ENCODE measurements around the gene ZNF580. TPM values are rescaled to one million over a fixed set of nuclear protein-coding genes. Genes with fewer than 3 reads are reported as not detected.

The ZNF580 gene
- total RNA-seq, 1 experiment from 2014 or later, result 38.5 TPM

GRCh38 chr19:55669418-55670279 is 28.8 kb downstream of the ZNF580 start:
- TF ChIP-seq CTCF (IDR thresholded peaks at IDR 0.05; ENCODE audit: insufficient read depth in 1 of 2, low read depth in 1 of 2, low read length in 1 of 2, severe bottlenecking in 1 of 2, unreplicated experiment in 1 of 2), result no peak
- no peak overlapping the region for H3K4me3 ChIP-seq (ENCODE audit: low read depth, low read length)
- peaks cover 22% of the 10 kb centered on the region for H3K36me3 ChIP-seq (ENCODE audit: control insufficient read depth, insufficient read depth, low read length)
- POLR2A ChIA-PET, result no interaction called here
- CTCF ChIA-PET, result no interaction called here
- Mint-ChIP-seq H3K9me3 (ENCODE audit: unreplicated experiment) (no peaks in the 10 kb centered on the region), H3K27me3 (ENCODE audit: insufficient read depth, unreplicated experiment) (no peaks in the 10 kb centered on the region), H3K4me1 (ENCODE audit: low read depth, unreplicated experiment) (peaks cover 49% of the 10 kb centered on the region), H3K27ac (ENCODE audit: unreplicated experiment) (peak overlapping the region; percentile 83), H3K36me3 (ENCODE audit: insufficient read depth, unreplicated experiment) (peaks cover 99% of the 10 kb centered on the region), H3K4me3 (ENCODE audit: unreplicated experiment) (peak overlapping the region; percentile 23)
- no peaks in the 10 kb centered on the region for H3K9me3 ChIP-seq
- no TSS peak for BruUV-seq (replicated peaks)
- intact Hi-C loops (cut with micrococcal nuclease; ENCODE audit: unreplicated experiment), result no loop called here
- peaks cover 49% of the 10 kb centered on the region for H3K4me1 ChIP-seq
- no peaks in the 10 kb centered on the region for H3K27me3 ChIP-seq (replicated peaks; ENCODE audit: control insufficient read depth, insufficient read depth, low read length)
- DNase-seq, result no peak

GRCh38 chr19:55670280-55671053 is 29.7 kb downstream of the ZNF580 start:
- Mint-ChIP-seq H3K27ac (ENCODE audit: unreplicated experiment) (peak overlapping the region; percentile 83), H3K4me3 (ENCODE audit: unreplicated experiment) (peak overlapping the region; percentile 34), H3K27me3 (ENCODE audit: insufficient read depth, unreplicated experiment) (no peaks in the 10 kb centered on the region), H3K9me3 (ENCODE audit: unreplicated experiment) (no peaks in the 10 kb centered on the region), H3K36me3 (ENCODE audit: insufficient read depth, unreplicated experiment) (peaks cover 99% of the 10 kb centered on the region), H3K4me1 (ENCODE audit: low read depth, unreplicated experiment) (peaks cover 50% of the 10 kb centered on the region)
- peaks cover 22% of the 10 kb centered on the region for H3K36me3 ChIP-seq (ENCODE audit: control insufficient read depth, insufficient read depth, low read length)
- H3K4me3 ChIP-seq (ENCODE audit: low read depth, low read length), result no peak overlapping the region
- peak in 1 of 2 experiments; percentile 68 for DNase-seq
- no peak for TF ChIP-seq CTCF (IDR thresholded peaks at IDR 0.05; ENCODE audit: insufficient read depth in 1 of 2, low read depth in 1 of 2, low read length in 1 of 2, severe bottlenecking in 1 of 2, unreplicated experiment in 1 of 2)
- peaks cover 49% of the 10 kb centered on the region for H3K4me1 ChIP-seq
- no peaks in the 10 kb centered on the region for H3K9me3 ChIP-seq
- POLR2A ChIA-PET, result no interaction called here
- BruUV-seq (replicated peaks), result no TSS peak
- intact Hi-C loops (cut with micrococcal nuclease; ENCODE audit: unreplicated experiment), result no loop called here
- CTCF ChIA-PET, result interaction anchor here (0.6 to 1.5 kb wide), 5 partner anchors 11 to 38 kb away, joined by 4 to 53 read pairs (median 6); partner anchors contain the start of gene U2AF2
- no peaks in the 10 kb centered on the region for H3K27me3 ChIP-seq (replicated peaks; ENCODE audit: control insufficient read depth, insufficient read depth, low read length)

GRCh38 chr19:55671054-55671378 is 30.2 kb downstream of the ZNF580 start:
- Histone ChIP-seq H3K27me3 (replicated peaks; ENCODE audit: control insufficient read depth, insufficient read depth, low read length) (no peaks in the 10 kb centered on the region), H3K4me3 (ENCODE audit: low read depth, low read length) (no peak overlapping the region), H3K4me1 (peaks cover 48% of the 10 kb centered on the region), H3K9me3 (no peaks in the 10 kb centered on the region), H3K36me3 (ENCODE audit: control insufficient read depth, insufficient read depth, low read length) (peaks cover 20% of the 10 kb centered on the region)
- POLR2A ChIA-PET, result interaction anchor here (1.6 kb wide), 1 partner anchor 17 kb away, joined by 14 read pairs; the partner anchor contains the start of gene U2AF2
- peak overlapping the region; percentile 34 for H3K4me3 Mint-ChIP-seq (ENCODE audit: unreplicated experiment)
- no peak for DNase-seq
- no TSS peak for BruUV-seq (replicated peaks)
- TF ChIP-seq CTCF (IDR thresholded peaks at IDR 0.05; ENCODE audit: insufficient read depth in 1 of 2, low read depth in 1 of 2, low read length in 1 of 2, severe bottlenecking in 1 of 2, unreplicated experiment in 1 of 2), result no peak
- intact Hi-C loops (cut with micrococcal nuclease; ENCODE audit: unreplicated experiment), result no loop called here
- H3K27me3 Mint-ChIP-seq (ENCODE audit: insufficient read depth, unreplicated experiment), result no peaks in the 10 kb centered on the region
- H3K27ac Mint-ChIP-seq (ENCODE audit: unreplicated experiment), result peak overlapping the region; percentile 83
- no peaks in the 10 kb centered on the region for H3K9me3 Mint-ChIP-seq (ENCODE audit: unreplicated experiment)
- peaks cover 99% of the 10 kb centered on the region for H3K36me3 Mint-ChIP-seq (ENCODE audit: insufficient read depth, unreplicated experiment)
- CTCF ChIA-PET, result interaction anchor here (0.5 to 1.6 kb wide), 14 partner anchors 11 to 662 kb away, joined by 3 to 53 read pairs (median 4); partner anchors contain the start of genes FIZ1 and U2AF2
- H3K4me1 Mint-ChIP-seq (ENCODE audit: low read depth, unreplicated experiment), result peaks cover 50% of the 10 kb centered on the region

Data from Caco-2 (cell line).